ENCODE data around the gene PCDH8. TPM values are rescaled to one million over a fixed set of nuclear protein-coding genes. Genes with fewer than 3 reads are reported as not detected.

Gene PCDH8, protein sequence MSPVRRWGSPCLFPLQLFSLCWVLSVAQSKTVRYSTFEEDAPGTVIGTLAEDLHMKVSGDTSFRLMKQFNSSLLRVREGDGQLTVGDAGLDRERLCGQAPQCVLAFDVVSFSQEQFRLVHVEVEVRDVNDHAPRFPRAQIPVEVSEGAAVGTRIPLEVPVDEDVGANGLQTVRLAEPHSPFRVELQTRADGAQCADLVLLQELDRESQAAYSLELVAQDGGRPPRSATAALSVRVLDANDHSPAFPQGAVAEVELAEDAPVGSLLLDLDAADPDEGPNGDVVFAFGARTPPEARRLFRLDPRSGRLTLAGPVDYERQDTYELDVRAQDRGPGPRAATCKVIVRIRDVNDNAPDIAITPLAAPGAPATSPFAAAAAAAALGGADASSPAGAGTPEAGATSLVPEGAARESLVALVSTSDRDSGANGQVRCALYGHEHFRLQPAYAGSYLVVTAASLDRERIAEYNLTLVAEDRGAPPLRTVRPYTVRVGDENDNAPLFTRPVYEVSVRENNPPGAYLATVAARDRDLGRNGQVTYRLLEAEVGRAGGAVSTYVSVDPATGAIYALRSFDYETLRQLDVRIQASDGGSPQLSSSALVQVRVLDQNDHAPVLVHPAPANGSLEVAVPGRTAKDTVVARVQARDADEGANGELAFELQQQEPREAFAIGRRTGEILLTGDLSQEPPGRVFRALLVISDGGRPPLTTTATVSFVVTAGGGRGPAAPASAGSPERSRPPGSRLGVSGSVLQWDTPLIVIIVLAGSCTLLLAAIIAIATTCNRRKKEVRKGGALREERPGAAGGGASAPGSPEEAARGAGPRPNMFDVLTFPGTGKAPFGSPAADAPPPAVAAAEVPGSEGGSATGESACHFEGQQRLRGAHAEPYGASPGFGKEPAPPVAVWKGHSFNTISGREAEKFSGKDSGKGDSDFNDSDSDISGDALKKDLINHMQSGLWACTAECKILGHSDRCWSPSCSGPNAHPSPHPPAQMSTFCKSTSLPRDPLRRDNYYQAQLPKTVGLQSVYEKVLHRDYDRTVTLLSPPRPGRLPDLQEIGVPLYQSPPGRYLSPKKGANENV
- total RNA-seq (2022; extraction: Qiagen RNA extraction), result not detected in 5 replicates

DNA sequence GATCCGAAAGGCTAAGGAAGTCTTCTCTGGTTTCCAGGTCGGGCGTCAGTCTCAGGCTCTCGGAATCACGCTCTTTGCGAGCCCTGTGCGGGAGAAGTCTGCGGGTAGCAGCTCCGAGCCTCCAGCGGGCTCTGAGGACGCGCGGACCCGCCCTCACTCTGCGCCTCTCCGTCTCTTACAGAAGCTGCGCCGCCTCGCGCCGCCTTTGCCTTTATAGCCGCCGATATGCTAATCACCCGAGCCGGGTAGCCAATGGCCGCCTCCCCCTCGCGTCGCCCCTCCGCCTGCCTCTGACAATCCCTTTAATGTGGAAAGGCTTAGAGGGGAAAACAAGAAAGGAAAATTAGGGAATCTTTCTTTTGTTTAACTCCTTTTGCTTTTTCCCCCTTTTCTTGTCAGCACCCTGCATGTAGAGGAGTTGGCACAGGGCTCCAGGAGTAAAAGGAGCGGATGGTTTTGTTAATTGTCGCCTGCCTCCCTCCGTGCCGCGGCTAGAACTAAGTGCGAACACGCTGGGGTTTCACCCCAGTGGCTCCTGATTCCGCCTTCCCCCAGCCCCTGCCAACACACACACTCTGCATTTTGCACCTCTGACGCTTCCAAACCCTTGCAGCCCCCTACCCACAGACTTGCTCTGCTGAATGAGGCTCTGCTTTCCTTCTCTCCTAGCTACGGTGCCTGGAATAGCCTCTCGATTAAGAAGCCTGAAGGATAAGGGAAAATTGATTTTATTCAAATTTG, at the start of gene PCDH8:
TSS of gene PCDH8 (minus strand) at position 186 of the 741 bp plus-strand sequence. CDS start 204 bp downstream, outside the sequence.

Other genes with a start within 250 kb of the PCDH8 start
- gene HNRNPA1L2, start 206.2 kb downstream of the PCDH8 start, total RNA-seq (2022; extraction: Qiagen RNA extraction), result 5.6 to 6.2 TPM (median 6.0 TPM) in 5 replicates
- gene SUGT1, start 195.8 kb downstream of the PCDH8 start, total RNA-seq (2022; extraction: Qiagen RNA extraction), result 37.1 to 44.2 TPM (median 40.2 TPM) in 5 replicates
- gene CNMD, start 108.8 kb downstream of the PCDH8 start, total RNA-seq (2022; extraction: Qiagen RNA extraction), result not detected in 5 replicates
- gene OLFM4, start 180.2 kb upstream of the PCDH8 start, total RNA-seq (2022; extraction: Qiagen RNA extraction), result 0.02 TPM in 1 of 5 replicates, not detected in the others